OCI-LY3 (cell line): Measurements from ENCODE around the gene PSME3.

ENCODE experiments used
- CTCF ChIP-seq: fragments of 200-600, 300-600 bp; sonication (generic); IDR thresholded peaks from 2 replicates; pipeline ENCODE4 v1.5.1; 2014; ENCODE audit warnings: antibody characterized with exemption, low read length, low read depth
- EZH2phosphoT487 ChIP-seq: fragments of 200-600 bp; shearing (Covaris generic); IDR thresholded peaks from 2 replicates; pipeline ENCODE4 v1.6.1; 2018; ENCODE audit warnings: antibody characterized with exemption, mixed run types, low read depth

GRCh38 chr17:42814633-42815399 lies 18.4 kb upstream of the PSME3 start:
- TF ChIP-seq CTCF, result no peak
- TF ChIP-seq EZH2phosphoT487, result no peak
